BLaER1 (cell line): ENCODE data around the gene ZNF729.

Experiments used
- H3K27ac ChIP-seq: shearing (Covaris generic); formaldehyde crosslinking; 2 replicates; pipeline ENCODE4 v1.8.1; 2022
- H3K27me3 ChIP-seq: shearing (Covaris generic); formaldehyde crosslinking; 2 replicates; pipeline ENCODE4 v1.8.1; 2022
- H3K36me3 ChIP-seq: shearing (Covaris generic); formaldehyde crosslinking; 2 replicates; pipeline ENCODE4 v1.8.1; 2022
- H3K4me1 ChIP-seq: shearing (Covaris generic); formaldehyde crosslinking; 2 replicates; pipeline ENCODE4 v1.8.1; 2022
- H3K4me2 ChIP-seq: shearing (Covaris generic); formaldehyde crosslinking; 2 replicates; pipeline ENCODE4 v1.8.1; 2022
- H3K4me3 ChIP-seq: shearing (Covaris generic); formaldehyde crosslinking; 2 replicates; pipeline ENCODE4 v1.8.1; 2022
- H3K9ac ChIP-seq: shearing (Covaris generic); formaldehyde crosslinking; 2 replicates; pipeline ENCODE4 v1.8.1; 2022
- H3K9me3 ChIP-seq: shearing (Covaris generic); formaldehyde crosslinking; 2 replicates; pipeline ENCODE4 v1.8.1; 2022
- H4K20me1 ChIP-seq: shearing (Covaris generic); formaldehyde crosslinking; 2 replicates; pipeline ENCODE4 v1.8.1; 2022
- Cebpa-rat ChIP-seq: shearing (Covaris generic); IDR thresholded peaks from 2 replicates; pipeline ENCODE4 v1.8.1; 2022

ZNF729 gene

DNA sequence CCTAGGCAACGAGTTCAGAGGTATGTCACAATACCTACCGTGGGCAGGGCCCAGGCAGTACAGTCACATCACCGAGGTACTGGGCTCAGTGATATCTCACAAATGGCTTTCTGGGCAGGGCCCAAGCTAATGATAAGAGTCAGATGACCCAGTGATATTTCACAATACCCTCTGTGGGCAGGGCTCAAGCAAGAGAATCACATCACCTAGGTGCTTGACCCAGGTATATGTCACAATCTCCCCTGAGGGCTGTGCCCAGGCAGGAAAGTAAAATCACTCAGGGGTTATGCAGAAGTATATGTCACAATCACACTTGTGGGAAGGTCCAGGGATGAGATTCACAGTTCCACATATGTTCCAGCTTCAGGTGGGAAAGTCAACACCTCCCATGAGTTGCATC is 45.3 kb downstream of the ZNF729 start:
- Histone ChIP-seq H3K9me3 (peaks cover 17% of the 10 kb centered on the region; the same call in 1 of the 2 replicates), H3K36me3 (no peaks in the 10 kb centered on the region), H3K9ac (no peak overlapping the region), H3K27me3 (no peaks in the 10 kb centered on the region), H3K27ac (no peak overlapping the region), H3K4me2 (no peak overlapping the region), H3K4me3 (no peak overlapping the region), H4K20me1 (no peaks in the 10 kb centered on the region), H3K4me1 (no peaks in the 10 kb centered on the region)
- TF ChIP-seq Cebpa-rat: peak; percentile 33; the same call in 1 of the 2 replicates

DNA sequence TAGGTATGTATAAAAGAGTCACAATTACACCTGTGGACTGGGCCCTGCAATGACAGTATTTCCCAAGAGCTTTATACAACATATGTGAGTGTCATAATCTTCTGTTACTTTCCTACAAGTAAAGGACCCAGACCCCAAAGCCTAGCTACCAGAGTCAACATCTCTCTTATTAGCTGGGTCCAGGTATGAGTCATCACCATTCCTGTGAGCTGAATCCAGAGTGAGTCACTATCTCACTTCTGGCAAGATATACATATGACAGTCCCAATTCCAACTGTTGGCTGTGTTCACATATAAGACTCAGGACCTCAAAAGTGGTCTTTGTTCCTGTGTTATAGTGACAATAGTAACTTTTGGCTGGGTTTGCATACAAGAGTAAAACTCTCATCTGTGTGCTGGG is 46.7 kb downstream of the ZNF729 start:
- Histone ChIP-seq H3K27ac (no peak overlapping the region), H3K4me2 (no peak overlapping the region), H3K4me1 (no peaks in the 10 kb centered on the region), H4K20me1 (no peaks in the 10 kb centered on the region), H3K9me3 (0 out of 2 replicates have a peak, but pooled peaks cover 7% of the 10 kb centered on the region), H3K36me3 (no peaks in the 10 kb centered on the region), H3K9ac (no peak overlapping the region), H3K4me3 (no peak overlapping the region), H3K27me3 (no peaks in the 10 kb centered on the region)
- TF ChIP-seq Cebpa-rat: no peak

DNA sequence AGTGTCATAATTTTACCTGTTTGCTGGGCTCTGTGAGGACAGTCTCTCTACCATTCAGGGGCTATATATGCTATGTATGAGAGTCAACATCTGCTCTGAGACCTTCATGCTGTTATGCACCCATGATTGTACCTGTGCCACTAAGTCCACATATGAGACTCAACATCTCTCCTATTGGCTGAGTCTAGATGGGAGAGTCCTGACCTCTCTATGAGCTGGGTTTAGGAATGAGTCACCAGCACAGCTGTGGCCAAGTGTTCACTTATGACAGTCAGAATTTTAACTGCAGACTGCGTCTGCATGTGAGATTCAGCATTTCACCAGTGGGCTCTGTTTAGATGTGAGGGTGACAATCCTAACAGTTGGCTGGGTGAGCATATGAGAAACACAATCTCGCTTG is 49.5 kb downstream of the ZNF729 start:
- Histone ChIP-seq H3K4me2 (no peak overlapping the region), H4K20me1 (no peaks in the 10 kb centered on the region), H3K27ac (no peak overlapping the region), H3K4me1 (no peaks in the 10 kb centered on the region), H3K9me3 (0 out of 2 replicates have a peak, but pooled peaks cover 7% of the 10 kb centered on the region), H3K4me3 (no peak overlapping the region), H3K9ac (no peak overlapping the region), H3K36me3 (no peaks in the 10 kb centered on the region), H3K27me3 (no peaks in the 10 kb centered on the region)
- no peak for TF ChIP-seq Cebpa-rat

DNA sequence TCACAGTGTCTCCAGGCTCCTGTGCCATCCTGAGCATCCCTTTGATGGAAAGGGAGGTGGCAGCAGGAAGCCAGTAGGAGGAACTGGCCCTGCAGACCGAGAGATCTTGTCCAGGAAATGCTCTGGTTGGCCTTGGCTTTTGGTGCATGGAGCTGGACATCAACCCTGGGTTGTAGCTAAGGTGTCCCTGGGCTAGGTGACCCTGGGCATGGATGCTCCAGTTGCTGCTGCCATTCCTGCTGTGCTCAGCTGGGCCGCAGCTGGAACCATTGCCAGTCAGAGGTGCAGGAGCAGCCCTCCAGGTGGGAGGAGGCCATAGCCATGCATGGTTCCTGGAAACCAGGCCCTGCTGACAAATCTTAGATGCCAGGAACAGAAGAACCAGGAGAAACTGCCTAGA is 68.4 kb downstream of the ZNF729 start:
- no peak for TF ChIP-seq Cebpa-rat
- no peak overlapping the region for H3K27ac ChIP-seq
- peaks cover 51% of the 10 kb centered on the region for H3K9me3 ChIP-seq
- no peaks in the 10 kb centered on the region for H3K4me1 ChIP-seq
- no peaks in the 10 kb centered on the region for H4K20me1 ChIP-seq
- no peak overlapping the region for H3K4me2 ChIP-seq
- no peak overlapping the region for H3K9ac ChIP-seq
- H3K27me3 ChIP-seq: no peaks in the 10 kb centered on the region
- H3K4me3 ChIP-seq: no peak overlapping the region
- no peaks in the 10 kb centered on the region for H3K36me3 ChIP-seq
